Endothelial cell of umbilical vein (primary cell): ENCODE data around the gene MOB3A. TPM values are rescaled to one million over a fixed set of nuclear protein-coding genes. Genes with fewer than 3 reads are reported as not detected.

Experiments
- BruUV-seq: library from RNA; stranded (reverse); fragments of 400-500 nt; replicated peaks from 2 replicates; lab custom pipeline; 2021; lab: Mats Ljungman, UMichigan
- CTCF ChIA-PET: fragments of 300-600, 350-600 bp; sonication (Branson Sonifier 250); formaldehyde crosslinking; loops from one replicate; lab custom pipeline; 2021; ENCODE audit warnings: antibody characterized with exemption, inconsistent platforms; lab: Charles Lee
- POLR2A ChIA-PET: fragments of 300-600, 350-600 bp; sonication (Branson Sonifier 250); formaldehyde crosslinking; loops from one replicate; lab custom pipeline; 2021; ENCODE audit warnings: antibody characterized with exemption, inconsistent platforms; lab: Charles Lee
- DNase-seq: peaks from one replicate; pipeline ENCODE4 v3.0.0-alpha.2; 2011; ENCODE audit warnings: low read depth, low spot score
- FAIRE-seq: peaks from 2 replicates; lab custom pipeline; 2011; peaks lifted over from hg19 to GRCh38; lab: Jason Lieb, UNC
- H2AFZ ChIP-seq: 2 replicates; pipeline ENCODE4 v1.6.0; 2012; ENCODE audit warnings: low read depth, low read length, control low read depth, inconsistent platforms
- H3K27ac ChIP-seq: 2 replicates; pipeline ENCODE4 v1.5.1; 2011; ENCODE audit warnings: low read depth, mild to moderate bottlenecking, control low read depth, low read length, moderate library complexity; ENCODE audit not compliant: insufficient read depth
- H3K27me3 ChIP-seq, 2 experiments: 2 replicates each; pipeline versions ENCODE4 v1.6.0 to v1.6.1; 2011; ENCODE audit warnings: low read length in 2 of 2, mixed read lengths in 1 of 2; ENCODE audit not compliant: control insufficient read depth in 2 of 2, insufficient read depth in 2 of 2
- H3K36me3 ChIP-seq, 2 experiments: 2 replicates in 1 of 2; 3 replicates in 1 of 2; pipeline ENCODE4 v1.5.1; 2011; ENCODE audit warnings: low read length in 2 of 2, mild to moderate bottlenecking in 1 of 2, moderate library complexity in 1 of 2; ENCODE audit not compliant: control insufficient read depth in 2 of 2, insufficient read depth in 2 of 2; ENCODE audit errors: extremely low read depth in 1 of 2
- H3K4me1 ChIP-seq: 3 replicates; pipeline ENCODE4 v1.5.1; 2011; ENCODE audit warnings: mild to moderate bottlenecking, low read length; ENCODE audit not compliant: control insufficient read depth, insufficient read depth; ENCODE audit errors: extremely low read depth
- H3K4me2 ChIP-seq: 2 replicates; pipeline ENCODE4 v1.6.1; 2011; ENCODE audit warnings: low read length, control low read depth, mixed read lengths; ENCODE audit not compliant: insufficient read depth
- H3K4me3 ChIP-seq, 3 experiments: fragments of 200-600 bp in 1 of 3; sonication (generic), shearing (Covaris generic) in 1 of 3; replicated peaks in 1 of 3; 2 replicates each; pipeline ENCODE4 v1.5.1; 2011 to 2016; ENCODE audit warnings: control low read depth in 3 of 3, low read length in 3 of 3, mild to moderate bottlenecking in 2 of 3, inconsistent platforms in 1 of 3, low read depth in 1 of 3, moderate library complexity in 1 of 3; ENCODE audit not compliant: insufficient read depth in 1 of 3
- H3K79me2 ChIP-seq: 2 replicates; pipeline ENCODE4 v1.6.0; 2012; ENCODE audit warnings: low read length, inconsistent platforms; ENCODE audit not compliant: control insufficient read depth, insufficient read depth
- H3K9ac ChIP-seq: replicated peaks from 2 replicates; pipeline ENCODE3; 2011; ENCODE audit warnings: low read length, control low read depth; ENCODE audit not compliant: insufficient read depth; ENCODE audit errors: extremely low read depth
- H3K9me1 ChIP-seq: replicated peaks from 3 replicates; pipeline ENCODE4 v1.6.0; 2011; ENCODE audit warnings: mild to moderate bottlenecking, low read length; ENCODE audit not compliant: control insufficient read depth, insufficient read depth; ENCODE audit errors: extremely low read depth
- H3K9me3 ChIP-seq: replicated peaks from 2 replicates; pipeline ENCODE4 v1.5.1; 2012; ENCODE audit warnings: low read length, inconsistent platforms; ENCODE audit not compliant: control insufficient read depth, insufficient read depth
- H4K20me1 ChIP-seq: replicated peaks from 2 replicates; pipeline ENCODE3; 2011; ENCODE audit warnings: mild to moderate bottlenecking, low read length; ENCODE audit not compliant: control insufficient read depth, insufficient read depth; ENCODE audit errors: extremely low read depth
- CTCF ChIP-seq, 2 donors: IDR thresholded peaks; 1 replicate in 1 of 2; 2 replicates in 1 of 2; pipeline ENCODE4 v1.5.1; 2011; ENCODE audit warnings: low read length in 2 of 2, mild to moderate bottlenecking in 2 of 2, moderate library complexity in 2 of 2, control low read depth in 1 of 2, inconsistent platforms in 1 of 2, low read depth in 1 of 2; ENCODE audit not compliant: insufficient read depth in 1 of 2; ENCODE audit errors: extremely low read depth in 1 of 2
- FOS ChIP-seq: IDR thresholded peaks from 2 replicates; pipeline ENCODE4 v1.6.1; 2011; ENCODE audit warnings: mild to moderate bottlenecking, low read length, moderate library complexity, borderline replicate concordance; ENCODE audit not compliant: insufficient read depth
- GATA2 ChIP-seq: IDR thresholded peaks from 2 replicates; pipeline ENCODE4 v1.7.0; 2011; ENCODE audit warnings: low read depth, mild to moderate bottlenecking, moderate library complexity, mixed read lengths, low read length; ENCODE audit not compliant: insufficient read length, insufficient read depth
- MAX ChIP-seq: IDR thresholded peaks from 2 replicates; pipeline ENCODE4 v1.6.1; 2011; ENCODE audit not compliant: insufficient read depth, insufficient read length
- MYC ChIP-seq: IDR thresholded peaks from one replicate; pipeline ENCODE4 v1.6.1; 2011; ENCODE audit warnings: mild to moderate bottlenecking, low read depth, low read length
- POLR2A ChIP-seq: IDR thresholded peaks from 2 replicates; pipeline ENCODE4 v1.6.1; 2012; ENCODE audit warnings: low read depth, mild to moderate bottlenecking, control low read depth, low read length
- POLR2AphosphoS5 ChIP-seq: IDR thresholded peaks from 2 replicates; pipeline ENCODE4 v1.6.1; 2012; ENCODE audit warnings: low read depth, mild to moderate bottlenecking, control low read depth, low read length, moderate library complexity; ENCODE audit not compliant: insufficient read depth
- dilution Hi-C: fragments of 300-500 bp; cut with MboI; formaldehyde crosslinking; loops from one replicate; pipeline ENCODE4 v1.15.0; 2019; ENCODE audit warnings: low sequenced_read_pairs; ENCODE audit not compliant: extremely low pct_ligation_motif_present
- intact Hi-C: fragments of 100-400 bp; cut with micrococcal nuclease; formaldehyde crosslinking; loops from one replicate; pipeline ENCODE4 v1.10.0; 2022
- polyA plus RNA-seq, 4 experiments: library from polyadenylated mRNA; depleted of rRNA in 3 of 4; stranded (reverse) in 3 of 4; unstranded in 1 of 4; fragments of >200 nt; gene quantifications; 2 replicates each; pipeline versions ENCODE4 v1.2.1 to v1.2.3, GENCODE V29; 2011 to 2012; ENCODE audit warnings: missing spikeins in 1 of 4
- total RNA-seq: library from RNA; stranded (reverse); gene quantifications from 2 replicates; pipeline ENCODE4 v1.2.3, GENCODE V29; 2021

The MOB3A gene
- total and polyA plus RNA-seq, 2 donors (not counting 3 experiments of a cell fraction or from before 2014, with no cell fraction given) = 46.5 to 59.7 TPM

- H3K4me2 ChIP-seq = no peak overlapping the region
- no peak for TF ChIP-seq GATA2
- TF ChIP-seq FOS = no peak
- no peak for TF ChIP-seq CTCF (IDR thresholded peaks at IDR 0.05; ENCODE audit: extremely low read depth in 1 of 2, insufficient read depth in 1 of 2, low read depth in 1 of 2, low read length in 2 of 2)
- TF ChIP-seq POLR2A = no peak
- TF ChIP-seq MYC = no peak
- no peak for TF ChIP-seq MAX
- no peak for TF ChIP-seq POLR2AphosphoS5
- ChIA-PET CTCF (no interaction called here), POLR2A (no interaction called here)
- dilution Hi-C loops (no loop called here), intact Hi-C loops (no loop called here)
- peak overlapping the region; percentile 69 for H3K27ac ChIP-seq
- H3K4me3 ChIP-seq = no peak overlapping the region
- H2AFZ ChIP-seq = no peak overlapping the region
- no peak overlapping the region for H3K9ac ChIP-seq
- no TSS peak for BruUV-seq
- DNase-seq (no peak), FAIRE-seq (no peak)
- H3K9me1 ChIP-seq = no peaks in the 10 kb centered on the region
- no peaks in the 10 kb centered on the region for H4K20me1 ChIP-seq
- no peaks in the 10 kb centered on the region for H3K27me3 ChIP-seq
- H3K4me1 ChIP-seq = peaks cover 14% of the 10 kb centered on the region
- peaks cover 4 to 60% of the 10 kb centered on the region in 2 experiments for H3K36me3 ChIP-seq
- peaks cover 7% of the 10 kb centered on the region for H3K79me2 ChIP-seq
- no peaks in the 10 kb centered on the region for H3K9me3 ChIP-seq
Observed at GRCh38 chr19:2041433-2041682, 54.8 kb downstream of the MOB3A start.
